ENCODE data around the gene TUBB2A. TPM values are rescaled to one million over a fixed set of nuclear protein-coding genes. Genes with fewer than 3 reads are reported as not detected.
"Not testable (repeated sequence)": the region's sequence is repeated elsewhere in the genome, so short reads cannot be mapped to it uniquely, and the experiment has no call there.

The TUBB2A gene
- total RNA-seq, 3 donors from 2014 or later (not counting 1 experiment from before 2014, with no cell fraction given), result 9.2 to 13.2 (median 11.4) TPM

- H3K4me1 Mint-ChIP-seq, result no peaks in the 10 kb centered on the region
- DNase-seq (no peak), ATAC-seq (no peak)
- no peaks in the 10 kb centered on the region for H3K36me3 ChIP-seq (ENCODE audit: control insufficient read depth, insufficient read depth, low read length)
- no peaks in the 10 kb centered on the region for H3K9me3 ChIP-seq (ENCODE audit: control insufficient read depth, insufficient read depth, low read length)
- no peaks in the 10 kb centered on the region for H3K9me3 Mint-ChIP-seq
- peaks cover 3% of the 10 kb centered on the region for H3K27me3 ChIP-seq (ENCODE audit: control insufficient read depth, insufficient read depth, low read length)
- no peaks in the 10 kb centered on the region for H3K4me1 ChIP-seq (ENCODE audit: control insufficient read depth, insufficient read depth, low read length)
- H3K4me3 Mint-ChIP-seq, result no peak overlapping the region
- 89% methylated on average over 5 of the region's 5 CpGs for WGBS (ENCODE audit: insufficient coverage)
- H3K27ac Mint-ChIP-seq, result no peak overlapping the region
- H3K4me3 ChIP-seq (ENCODE audit: low read length), result no peak overlapping the region
- intact Hi-C loops (cut with micrococcal nuclease), result no loop called here
- H3K27ac ChIP-seq (ENCODE audit: low read length), result no peak overlapping the region
- H3K36me3 Mint-ChIP-seq, result peaks cover 5% of the 10 kb centered on the region
- no peak for TF ChIP-seq CTCF (IDR thresholded peaks at IDR 0.05)
- H3K27me3 Mint-ChIP-seq (ENCODE audit: low read depth in 2 of 2), result peaks cover 21 to 27% of the 10 kb centered on the region in 2 donors
Measured at GRCh38 chr6:3199382-3199781, 42.0 kb upstream of the TUBB2A start.

GRCh38 chr6:3197734-3198133 is 40.4 kb upstream of the TUBB2A start:
- H3K27ac Mint-ChIP-seq; H3K4me1 Mint-ChIP-seq; H3K27ac ChIP-seq (ENCODE audit: low read length); DNase-seq; H3K4me3 ChIP-seq (ENCODE audit: low read length); H3K9me3 Mint-ChIP-seq; H3K4me3 Mint-ChIP-seq; H3K9me3 ChIP-seq (ENCODE audit: control insufficient read depth, insufficient read depth, low read length); H3K27me3 ChIP-seq (ENCODE audit: control insufficient read depth, insufficient read depth, low read length); intact Hi-C loops (cut with micrococcal nuclease); H3K36me3 Mint-ChIP-seq; H3K4me1 ChIP-seq (ENCODE audit: control insufficient read depth, insufficient read depth, low read length); ATAC-seq; H3K36me3 ChIP-seq (ENCODE audit: control insufficient read depth, insufficient read depth, low read length): not testable (repeated sequence)
- peaks cover 12 to 14% of the 10 kb centered on the region in 2 donors for H3K27me3 Mint-ChIP-seq (ENCODE audit: low read depth in 2 of 2)
- no CpG with 5 or more reads among the region's 5 CpGs for WGBS (ENCODE audit: insufficient coverage)

- ATAC-seq, result no peak
- H3K27ac ChIP-seq (ENCODE audit: low read length), result no peak overlapping the region
- Mint-ChIP-seq H3K4me1 (no peaks in the 10 kb centered on the region), H3K9me3 (no peaks in the 10 kb centered on the region), H3K27ac (no peak overlapping the region), H3K36me3 (no peaks in the 10 kb centered on the region), H3K27me3 (ENCODE audit: low read depth in 2 of 2) (peaks cover 14 to 15% of the 10 kb centered on the region in 2 donors), H3K4me3 (no peak overlapping the region)
- no peaks in the 10 kb centered on the region for H3K36me3 ChIP-seq (ENCODE audit: control insufficient read depth, insufficient read depth, low read length)
- no peaks in the 10 kb centered on the region for H3K9me3 ChIP-seq (ENCODE audit: control insufficient read depth, insufficient read depth, low read length)
- DNase-seq, result no peak
- TF ChIP-seq CTCF (IDR thresholded peaks at IDR 0.05), result no peak
- H3K27me3 ChIP-seq (ENCODE audit: control insufficient read depth, insufficient read depth, low read length), result peaks cover 3% of the 10 kb centered on the region
- WGBS (ENCODE audit: insufficient coverage), result 86% methylated on average over 4 of the region's 5 CpGs
- intact Hi-C loops (cut with micrococcal nuclease), result no loop called here
- no peaks in the 10 kb centered on the region for H3K4me1 ChIP-seq (ENCODE audit: control insufficient read depth, insufficient read depth, low read length)
- H3K4me3 ChIP-seq (ENCODE audit: low read length), result no peak overlapping the region
Measured at GRCh38 chr6:3196770-3197169, 39.4 kb upstream of the TUBB2A start.

- H3K27me3 ChIP-seq (ENCODE audit: control insufficient read depth, insufficient read depth, low read length), result peaks cover 3% of the 10 kb centered on the region
- intact Hi-C loops (cut with micrococcal nuclease), result no loop called here
- WGBS (ENCODE audit: insufficient coverage), result 89% methylated on average over 16 of the region's 16 CpGs
- H3K27ac ChIP-seq (ENCODE audit: low read length), result no peak overlapping the region
- no peak for ATAC-seq
- no peaks in the 10 kb centered on the region for H3K4me1 ChIP-seq (ENCODE audit: control insufficient read depth, insufficient read depth, low read length)
- H3K36me3 ChIP-seq (ENCODE audit: control insufficient read depth, insufficient read depth, low read length), result no peaks in the 10 kb centered on the region
- H3K27ac Mint-ChIP-seq, result no peak overlapping the region
- H3K9me3 Mint-ChIP-seq, result no peaks in the 10 kb centered on the region
- peaks cover 13 to 15% of the 10 kb centered on the region in 2 donors for H3K27me3 Mint-ChIP-seq (ENCODE audit: low read depth in 2 of 2)
- H3K36me3 Mint-ChIP-seq, result no peaks in the 10 kb centered on the region
- no peaks in the 10 kb centered on the region for H3K9me3 ChIP-seq (ENCODE audit: control insufficient read depth, insufficient read depth, low read length)
- no peak overlapping the region for H3K4me3 ChIP-seq (ENCODE audit: low read length)
- no peaks in the 10 kb centered on the region for H3K4me1 Mint-ChIP-seq
- no peak overlapping the region for H3K4me3 Mint-ChIP-seq
- TF ChIP-seq CTCF (IDR thresholded peaks at IDR 0.05), result no peak
- peak in 1 of 2 donors; percentile 20 for DNase-seq
Measured at GRCh38 chr6:3195695-3196497, 38.6 kb upstream of the TUBB2A start.
